Testis (tissue), 3 donors: ENCODE results near the gene PPM1L. TPM values are rescaled to one million over a fixed set of nuclear protein-coding genes. Genes with fewer than 3 reads are reported as not detected.

Source experiments
- DNase-seq: peaks from one replicate; pipeline ENCODE4 v3.0.0-alpha.2; 2019
- H3K27ac ChIP-seq, 2 donors: fragments of 200-600 bp; sonication (generic); one replicate each; pipeline ENCODE4 v1.5.1; 2019
- H3K27me3 ChIP-seq: fragments of 200-600 bp; sonication (generic); one replicate; pipeline ENCODE4 v1.5.1; 2019
- H3K36me3 ChIP-seq: fragments of 200-600 bp; sonication (generic); one replicate; pipeline ENCODE4 v1.5.1; 2017; ENCODE audit warnings: low read depth; ENCODE audit errors: missing control alignments
- H3K4me1 ChIP-seq: fragments of 200-600 bp; sonication (generic); one replicate; pipeline ENCODE4 v1.5.1; 2019
- H3K4me3 ChIP-seq, 2 donors: fragments of 200-600 bp; sonication (generic); one replicate each; pipeline ENCODE4 v1.5.1; 2017 to 2019
- H3K9me3 ChIP-seq: fragments of 200-600 bp; sonication (generic); one replicate; pipeline ENCODE4 v1.5.1; 2017
- POLR2A ChIP-seq: fragments of 450-650 bp; IDR thresholded peaks from one replicate; pipeline ENCODE4 v1.6.1; 2017; ENCODE audit warnings: antibody characterized with exemption, mild to moderate bottlenecking, moderate library complexity
- WGBS, 2 donors: methylation state at CpG; one replicate each; pipeline ENCODE4 v1.1.5; 2018; 5-methylcytosine and 5-hydroxymethylcytosine counted together
- intact Hi-C: fragments of 100-400 bp; cut with DNase I; formaldehyde crosslinking; loops from one replicate; pipeline ENCODE4 v1.15.1; 2023; ENCODE audit warnings: low total_unique reads
- polyA plus RNA-seq: library from polyadenylated mRNA; stranded (reverse); fragments of 350-450 nt; fragmentation: Illumina TruSeq; extraction: RNeasy Lipid Tissue Mini Kit (QIAGEN cat#74804); gene quantifications from one replicate; pipeline ENCODE4 v1.2.3, GENCODE V29; 2014; ENCODE audit warnings: low read depth, low replicate concordance; ENCODE audit not compliant: insufficient read depth
- total RNA-seq, 2 donors: library from RNA; depleted of rRNA; stranded (reverse); fragments of >200 nt; gene quantifications; one replicate each; pipeline ENCODE4 v1.2.3, GENCODE V29; 2016
- TF ChIP-seq, protein P1 (sequence below), 3 experiments: fragments of 450-650 bp in 2 of 3; fragments of 200-600 bp in 1 of 3; sonication (generic) in 1 of 3; IDR thresholded peaks; one replicate each; pipeline ENCODE4 v1.5.1; 2016 to 2019; ENCODE audit warnings: antibody characterized with exemption in 3 of 3, mild to moderate bottlenecking in 2 of 3, moderate library complexity in 1 of 3

PPM1L gene
- total and polyA plus RNA-seq, 3 donors from 2014 or later: 4.4 to 27.7 (median 19.6) TPM

- no peak for DNase-seq
- intact Hi-C loops: no loop called here
- TF ChIP-seq, protein P1, sequence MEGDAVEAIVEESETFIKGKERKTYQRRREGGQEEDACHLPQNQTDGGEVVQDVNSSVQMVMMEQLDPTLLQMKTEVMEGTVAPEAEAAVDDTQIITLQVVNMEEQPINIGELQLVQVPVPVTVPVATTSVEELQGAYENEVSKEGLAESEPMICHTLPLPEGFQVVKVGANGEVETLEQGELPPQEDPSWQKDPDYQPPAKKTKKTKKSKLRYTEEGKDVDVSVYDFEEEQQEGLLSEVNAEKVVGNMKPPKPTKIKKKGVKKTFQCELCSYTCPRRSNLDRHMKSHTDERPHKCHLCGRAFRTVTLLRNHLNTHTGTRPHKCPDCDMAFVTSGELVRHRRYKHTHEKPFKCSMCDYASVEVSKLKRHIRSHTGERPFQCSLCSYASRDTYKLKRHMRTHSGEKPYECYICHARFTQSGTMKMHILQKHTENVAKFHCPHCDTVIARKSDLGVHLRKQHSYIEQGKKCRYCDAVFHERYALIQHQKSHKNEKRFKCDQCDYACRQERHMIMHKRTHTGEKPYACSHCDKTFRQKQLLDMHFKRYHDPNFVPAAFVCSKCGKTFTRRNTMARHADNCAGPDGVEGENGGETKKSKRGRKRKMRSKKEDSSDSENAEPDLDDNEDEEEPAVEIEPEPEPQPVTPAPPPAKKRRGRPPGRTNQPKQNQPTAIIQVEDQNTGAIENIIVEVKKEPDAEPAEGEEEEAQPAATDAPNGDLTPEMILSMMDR (IDR thresholded peaks at IDR 0.05): no peak
- TF ChIP-seq POLR2A: no peak
- 49 to 65% methylated on average over 6 of the region's 6 CpGs for WGBS, 2 donors
- Histone ChIP-seq H3K36me3 (no peaks in the 10 kb centered on the region), H3K27ac (no peak overlapping the region), H3K27me3 (no peaks in the 10 kb centered on the region), H3K9me3 (no peaks in the 10 kb centered on the region), H3K4me1 (no peaks in the 10 kb centered on the region), H3K4me3 (no peak overlapping the region)
These were observed 315.1 kb downstream of the PPM1L start for GRCh38 chr3:161070980-161071663.

- no peak for DNase-seq
- Histone ChIP-seq H3K4me3 (no peak overlapping the region), H3K4me1 (no peaks in the 10 kb centered on the region), H3K36me3 (no peaks in the 10 kb centered on the region), H3K27ac (no peak overlapping the region), H3K27me3 (no peaks in the 10 kb centered on the region), H3K9me3 (no peaks in the 10 kb centered on the region)
- intact Hi-C loops: no loop called here
- 83 to 84% methylated on average over 1 of the region's 1 CpG for WGBS, 2 donors
- TF ChIP-seq, protein P1 (IDR thresholded peaks at IDR 0.05): no peak
- TF ChIP-seq POLR2A: no peak
These were observed 316.2 kb downstream of the PPM1L start for GRCh38 chr3:161072211-161072621.

DNA sequence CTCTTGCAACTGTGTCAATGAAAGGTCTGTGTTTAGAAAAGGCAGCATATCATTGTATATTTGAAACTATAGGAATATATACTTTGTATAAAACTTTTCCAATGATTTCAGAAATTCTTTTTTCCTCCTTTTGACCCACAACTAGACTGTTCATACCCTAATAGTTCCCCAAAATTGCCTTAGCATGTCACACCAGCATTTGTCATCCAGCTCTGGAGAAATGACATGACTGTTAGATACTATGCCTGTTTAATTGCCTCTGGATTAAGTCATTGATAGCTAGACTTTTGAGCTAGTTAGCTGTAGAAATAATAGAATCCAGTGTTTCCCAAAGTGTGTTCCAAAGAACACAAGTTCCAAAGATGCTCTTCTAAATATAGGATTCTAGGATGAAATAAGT is 316.7 kb downstream of the PPM1L start:
- Histone ChIP-seq H3K4me3 (no peak overlapping the region), H3K27ac (no peak overlapping the region), H3K9me3 (no peaks in the 10 kb centered on the region), H3K36me3 (no peaks in the 10 kb centered on the region), H3K4me1 (no peaks in the 10 kb centered on the region), H3K27me3 (no peaks in the 10 kb centered on the region)
- TF ChIP-seq, protein P1 (IDR thresholded peaks at IDR 0.05): no peak
- TF ChIP-seq POLR2A: no peak
- DNase-seq: no peak
- intact Hi-C loops: no loop called here

- H3K27ac ChIP-seq: no peak overlapping the region
- no peak overlapping the region for H3K4me3 ChIP-seq
- 90 to 94% methylated on average over 1 of the region's 1 CpG for WGBS, 2 donors
- intact Hi-C loops: no loop called here
- DNase-seq: no peak
- TF ChIP-seq POLR2A: no peak
- TF ChIP-seq, protein P1 (IDR thresholded peaks at IDR 0.05): no peak
- no peaks in the 10 kb centered on the region for H3K4me1 ChIP-seq
- no peaks in the 10 kb centered on the region for H3K9me3 ChIP-seq
- H3K36me3 ChIP-seq: no peaks in the 10 kb centered on the region
- no peaks in the 10 kb centered on the region for H3K27me3 ChIP-seq
These were observed 317.1 kb downstream of the PPM1L start for GRCh38 chr3:161073181-161073580.

- TF ChIP-seq, protein P1 (IDR thresholded peaks at IDR 0.05): no peak
- TF ChIP-seq POLR2A: no peak
- DNase-seq: no peak
- intact Hi-C loops: no loop called here
These were observed 325.6 kb downstream of the PPM1L start for GRCh38 chr3:161081633-161082032.

More at GRCh38 chr3:161081633-161082032, 325.6 kb downstream of the PPM1L start:
- Histone ChIP-seq H3K36me3 (no peaks in the 10 kb centered on the region), H3K27ac (no peak overlapping the region), H3K27me3 (no peaks in the 10 kb centered on the region), H3K4me3 (no peak overlapping the region), H3K9me3 (no peaks in the 10 kb centered on the region), H3K4me1 (no peaks in the 10 kb centered on the region)
- WGBS, 2 donors: 45 to 63% methylated on average over 4 of the region's 4 CpGs
